Stimulated activated CD4-positive, alpha-beta T cell treated with anti-CD3 and anti-CD28 coated beads, TNF-alpha, amount 100 ng/mL, for 4 hours (primary cell): ENCODE results near the gene FGD3.

Experiments
- DNase-seq, 3 experiments: peaks; one replicate each; pipeline ENCODE4 v3.0.0-alpha.2; 2020; ENCODE audit warnings: low read depth in 3 of 3

Gene FGD3

GRCh38 chr9:93027750-93028149 lies 80.4 kb downstream of the FGD3 start:
- no peak for DNase-seq

- peak in 2 of 3 experiments; percentile 18 to 49 for DNase-seq
Measured at GRCh38 chr9:93028448-93029006, 81.2 kb downstream of the FGD3 start.

GRCh38 chr9:93030642-93031628 lies 83.6 kb downstream of the FGD3 start:
- no peak for DNase-seq

GRCh38 chr9:93031629-93032430 lies 84.5 kb downstream of the FGD3 start:
- no peak for DNase-seq

- DNase-seq: no peak
Measured at GRCh38 chr9:93032545-93032944, 85.2 kb downstream of the FGD3 start.

GRCh38 chr9:93033531-93033930 lies 86.2 kb downstream of the FGD3 start:
- no peak for DNase-seq

GRCh38 chr9:93035106-93035660 lies 87.9 kb downstream of the FGD3 start:
- DNase-seq: no peak

- DNase-seq: no peak
Measured at GRCh38 chr9:93035821-93036351, 88.6 kb downstream of the FGD3 start.

- no peak for DNase-seq
Measured at GRCh38 chr9:93036887-93037475, 89.7 kb downstream of the FGD3 start.

- no peak for DNase-seq
Measured at GRCh38 chr9:93037476-93037971, 90.2 kb downstream of the FGD3 start.

- DNase-seq: no peak
Measured at GRCh38 chr9:93038918-93039317, 91.6 kb downstream of the FGD3 start.

GRCh38 chr9:93039456-93039855 lies 92.1 kb downstream of the FGD3 start:
- no peak for DNase-seq

- no peak for DNase-seq
Measured at GRCh38 chr9:93039976-93040375, 92.7 kb downstream of the FGD3 start.

- DNase-seq: no peak
Measured at GRCh38 chr9:93040409-93040808, 93.1 kb downstream of the FGD3 start.

GRCh38 chr9:93041108-93041802 lies 93.9 kb downstream of the FGD3 start:
- no peak for DNase-seq

- DNase-seq: no peak
Measured at GRCh38 chr9:93043122-93043521, 95.8 kb downstream of the FGD3 start.

- DNase-seq: no peak
Measured at GRCh38 chr9:93045521-93045920, 98.2 kb downstream of the FGD3 start.

GRCh38 chr9:93048566-93049448 lies 101.5 kb downstream of the FGD3 start:
- DNase-seq: no peak

GRCh38 chr9:93049491-93049890 lies 102.2 kb downstream of the FGD3 start:
- DNase-seq: no peak

- no peak for DNase-seq
Measured at GRCh38 chr9:93050231-93050630, 102.9 kb downstream of the FGD3 start.
